NCI-H187 treated with DMSO at 0.1 percent for 48 hours (cell line): ENCODE results near the gene LARP6.

Experiments used
- DNase-seq: peaks from one replicate; lab custom pipeline; 2025; lab: John Stamatoyannopoulos, UW

LARP6 gene

GRCh38 chr15:70794596-70795310 is 59.2 kb downstream of the LARP6 start:
- no peak for DNase-seq

DNA sequence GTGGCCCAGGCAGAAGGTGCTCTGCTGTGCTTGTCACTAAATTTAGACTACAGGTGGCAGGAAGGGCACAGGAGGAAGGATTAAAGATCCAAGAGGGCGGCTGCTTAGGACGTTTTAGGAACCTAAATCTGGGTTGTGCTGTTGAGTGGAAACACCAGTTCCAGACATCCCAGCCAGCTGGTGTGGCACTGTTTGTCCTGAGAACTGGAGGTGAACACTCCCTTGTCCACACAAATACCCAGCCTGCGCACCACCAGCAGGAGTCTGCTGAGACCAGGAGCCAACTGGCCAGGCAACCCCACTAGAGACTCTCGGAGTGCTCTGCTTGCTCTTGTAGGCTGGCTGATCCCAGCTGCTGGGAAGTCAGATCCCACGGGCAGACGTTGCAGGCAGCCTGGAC is 60.3 kb downstream of the LARP6 start:
- no peak for DNase-seq

DNA sequence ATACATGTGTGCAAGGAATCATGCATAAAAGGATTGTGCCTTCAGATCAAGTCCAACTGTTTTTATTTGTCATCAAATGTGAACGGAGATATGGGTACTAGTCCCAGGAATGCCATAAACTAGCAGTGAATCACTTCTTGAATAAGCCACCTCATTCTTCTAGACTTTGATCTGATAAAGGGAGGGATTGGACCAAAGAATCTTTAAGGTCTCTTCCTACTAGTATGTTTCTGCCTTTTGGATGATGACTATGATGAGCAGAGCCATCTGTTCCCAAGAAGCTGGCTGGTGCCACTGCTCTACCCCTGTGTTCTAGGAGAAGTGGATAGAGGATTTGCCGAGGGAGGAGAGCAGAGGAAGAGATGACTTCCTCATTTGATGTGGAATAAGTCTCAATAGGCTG is 61.8 kb downstream of the LARP6 start:
- DNase-seq, result no peak

GRCh38 chr15:70791259-70791658 is 62.7 kb downstream of the LARP6 start:
- DNase-seq, result no peak

DNA sequence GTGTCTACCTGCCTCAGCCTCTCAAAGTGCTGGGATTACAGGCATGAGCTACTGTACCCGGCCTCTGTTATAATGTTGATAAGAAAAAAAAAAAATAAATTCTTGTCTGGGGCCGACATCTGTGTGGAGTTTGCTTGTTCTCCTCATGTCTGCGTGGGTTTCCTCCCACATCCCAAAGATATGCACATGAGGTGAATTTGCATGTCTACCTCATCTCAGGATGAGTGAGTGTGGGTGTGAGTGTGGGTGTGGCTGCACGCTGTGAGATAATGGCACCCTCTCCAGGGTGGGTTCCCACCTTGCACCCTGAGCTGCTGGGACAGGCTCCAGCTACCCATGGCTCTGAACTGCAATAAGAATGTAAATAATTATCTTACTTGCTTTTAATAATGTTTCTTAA is 64.7 kb downstream of the LARP6 start:
- DNase-seq, result no peak

GRCh38 chr15:70788114-70789049 is 65.6 kb downstream of the LARP6 start:
- no peak for DNase-seq

DNA sequence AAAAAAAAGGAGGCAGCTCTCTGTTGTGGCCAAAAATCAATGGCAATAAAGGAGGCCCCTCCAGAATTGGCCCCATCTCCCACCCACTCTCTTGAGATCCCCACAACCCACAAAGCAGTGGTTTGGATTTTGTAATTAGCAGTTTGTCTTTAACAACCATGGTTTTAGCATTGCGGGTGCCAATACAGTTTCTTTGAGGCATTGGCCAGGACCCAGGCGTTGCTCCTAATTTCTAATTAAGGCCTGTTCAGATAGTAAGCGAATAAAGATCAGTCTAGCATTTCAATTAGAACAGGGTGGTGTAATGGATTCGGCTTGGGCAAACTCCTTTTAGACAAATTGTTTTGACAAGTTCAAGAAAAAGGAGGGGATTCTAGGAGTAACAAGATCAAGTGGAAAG is 67.0 kb downstream of the LARP6 start:
- no peak for DNase-seq

DNA sequence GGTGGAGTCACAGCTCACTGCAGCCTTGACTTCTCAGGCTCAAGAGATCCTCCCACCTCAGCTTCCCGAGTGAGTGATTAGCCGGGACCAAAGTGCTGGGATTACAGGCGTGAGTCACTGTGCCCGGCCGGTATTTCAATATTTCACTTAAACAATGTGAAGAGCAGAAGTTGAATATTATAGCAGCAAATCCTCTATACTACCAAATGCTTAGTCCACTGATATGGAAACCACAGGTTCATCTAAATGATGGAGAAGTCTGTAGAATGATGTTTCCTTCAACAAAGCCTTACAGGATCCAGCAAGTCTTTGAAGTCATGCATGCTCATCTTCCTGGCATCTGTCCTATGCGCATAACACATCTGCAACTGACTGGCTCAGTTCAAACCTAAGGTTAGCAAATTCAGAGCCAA is 70.3 kb downstream of the LARP6 start:
- DNase-seq, result no peak

DNA sequence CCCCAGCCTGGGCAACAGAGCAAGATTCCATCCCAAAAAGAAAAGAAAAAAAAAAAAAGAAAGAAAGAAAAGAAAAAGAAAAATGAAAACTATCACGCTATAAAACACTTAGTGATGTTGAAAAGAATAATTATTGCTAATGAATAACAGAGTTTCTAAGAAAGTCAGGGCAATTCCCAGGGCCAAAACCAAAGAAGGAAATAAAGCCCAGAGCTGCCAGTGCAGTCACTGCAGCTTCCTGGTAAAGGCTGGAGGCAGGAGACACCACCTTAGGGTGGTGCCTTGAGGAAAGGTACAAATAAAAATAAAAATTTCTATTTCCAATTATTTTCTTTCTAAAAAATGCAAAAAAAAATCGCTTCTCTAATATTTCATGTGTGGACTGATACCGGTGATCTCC is 70.9 kb downstream of the LARP6 start:
- DNase-seq, result no peak

GRCh38 chr15:70781236-70781635 is 72.7 kb downstream of the LARP6 start:
- no peak for DNase-seq
